GM18519 (cell line): ENCODE results near the gene SLC4A4.
"Not testable (repeated sequence)": the region's sequence is repeated elsewhere in the genome, so short reads cannot be mapped to it uniquely, and the experiment has no call there.

Experiments
- ATAC-seq: cut with Tn5 transposase; IDR thresholded peaks from one replicate; pipeline ENCODE4 v1.9.1; 2021; ENCODE audit warnings: mild to moderate bottlenecking, moderate library complexity; ENCODE audit not compliant: unreplicated experiment, low FRiP score

SLC4A4 gene

DNA sequence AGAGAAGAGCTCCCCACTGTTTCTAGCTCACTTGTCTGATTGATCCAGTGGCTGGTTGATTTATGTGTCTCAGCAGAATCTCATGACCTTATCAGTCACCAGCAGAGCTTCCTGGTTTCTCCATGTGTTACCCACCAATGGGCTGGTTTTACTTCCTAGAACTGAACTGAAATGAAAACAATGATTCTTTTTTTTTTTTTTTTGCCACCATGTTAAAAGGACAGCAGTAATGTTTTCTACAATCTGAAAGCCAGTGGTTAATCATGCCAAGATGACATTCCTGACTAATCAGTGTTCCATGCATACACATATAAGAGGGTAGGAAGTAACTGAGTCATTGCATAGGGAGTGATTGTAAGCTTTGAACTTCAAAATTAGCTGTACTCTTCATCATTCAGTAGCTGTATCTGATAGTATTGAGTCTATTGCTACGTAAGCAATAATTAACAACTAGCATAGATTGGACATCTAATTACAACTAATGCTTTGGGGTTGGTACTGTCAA is 67.7 kb downstream of the SLC4A4 start:
- no peak for ATAC-seq

DNA sequence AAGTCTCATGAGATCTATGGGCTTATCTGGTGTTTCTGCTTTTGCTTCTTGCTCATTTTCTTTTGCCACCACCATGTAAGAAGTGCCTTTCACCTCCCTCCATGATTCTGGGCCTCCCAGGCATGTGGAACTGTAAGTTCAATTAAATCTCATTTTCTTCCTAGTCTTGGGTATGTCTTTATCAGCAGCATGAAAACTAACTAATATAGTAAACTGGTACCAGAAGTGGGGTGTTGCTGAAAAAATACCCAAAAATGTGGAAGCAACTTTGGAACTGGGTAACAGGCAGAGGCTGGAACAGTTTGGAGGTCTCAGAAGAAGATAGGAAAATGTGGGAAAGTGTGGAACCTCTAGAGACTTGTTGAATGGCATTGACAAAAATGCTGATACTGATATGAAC is 70.1 kb downstream of the SLC4A4 start:
- ATAC-seq = not testable (repeated sequence)

DNA sequence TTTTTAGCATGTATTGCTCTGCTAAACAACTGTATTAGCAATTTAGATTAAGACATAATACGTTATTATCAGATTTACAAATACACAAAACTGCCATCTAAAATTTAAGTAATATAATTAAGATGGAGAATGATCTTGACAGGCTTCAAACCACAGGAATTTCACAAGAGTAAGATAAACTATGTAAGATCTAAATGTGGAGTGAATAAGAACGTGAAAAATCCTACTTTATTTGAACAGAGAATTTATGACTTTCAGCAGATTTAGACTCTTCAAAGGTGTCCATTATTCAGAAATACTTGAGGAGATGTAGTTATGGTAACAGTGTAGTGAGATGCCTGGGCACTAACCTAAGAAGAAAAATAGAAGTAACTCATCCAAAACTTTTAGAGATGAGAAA is 73.2 kb downstream of the SLC4A4 start:
- no peak for ATAC-seq

DNA sequence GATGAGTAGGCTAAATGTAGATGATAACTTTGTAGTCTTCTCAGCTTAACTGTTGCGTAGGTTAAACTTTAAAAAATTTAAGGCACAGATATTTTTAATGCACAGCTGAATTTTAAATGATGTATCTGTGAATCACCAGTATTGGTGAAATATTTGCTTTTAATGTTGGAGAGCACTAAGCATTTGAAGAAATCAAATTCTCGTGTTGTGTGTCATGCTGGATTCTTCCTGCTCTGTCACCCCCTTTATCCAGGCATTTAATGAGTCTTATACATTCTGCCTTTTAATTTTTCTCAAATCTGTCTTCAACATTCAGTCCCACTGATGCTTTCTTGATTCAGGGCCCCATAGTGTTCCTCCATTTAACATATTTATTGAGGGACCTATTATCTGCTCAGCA is 76.7 kb downstream of the SLC4A4 start:
- ATAC-seq = no peak

DNA sequence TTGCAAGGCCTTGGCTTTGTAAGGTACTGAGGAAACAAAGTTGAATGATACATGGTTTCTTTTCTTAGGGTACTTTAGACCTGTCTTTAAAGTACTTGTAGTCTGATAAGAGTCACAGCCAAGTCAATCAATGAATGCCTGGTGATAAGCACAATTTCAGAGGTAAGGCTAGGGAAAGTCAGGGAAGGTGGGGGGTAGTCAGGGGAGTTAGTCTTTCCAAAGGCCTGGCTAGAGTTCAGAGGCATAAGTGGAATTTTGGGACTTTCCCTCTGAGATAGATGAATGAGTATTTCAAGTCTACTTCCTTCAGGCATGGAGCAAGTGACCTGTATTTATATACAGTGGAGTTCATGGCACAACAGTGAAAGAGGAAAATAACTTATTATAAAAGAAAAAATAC is 78.3 kb downstream of the SLC4A4 start:
- no peak for ATAC-seq

DNA sequence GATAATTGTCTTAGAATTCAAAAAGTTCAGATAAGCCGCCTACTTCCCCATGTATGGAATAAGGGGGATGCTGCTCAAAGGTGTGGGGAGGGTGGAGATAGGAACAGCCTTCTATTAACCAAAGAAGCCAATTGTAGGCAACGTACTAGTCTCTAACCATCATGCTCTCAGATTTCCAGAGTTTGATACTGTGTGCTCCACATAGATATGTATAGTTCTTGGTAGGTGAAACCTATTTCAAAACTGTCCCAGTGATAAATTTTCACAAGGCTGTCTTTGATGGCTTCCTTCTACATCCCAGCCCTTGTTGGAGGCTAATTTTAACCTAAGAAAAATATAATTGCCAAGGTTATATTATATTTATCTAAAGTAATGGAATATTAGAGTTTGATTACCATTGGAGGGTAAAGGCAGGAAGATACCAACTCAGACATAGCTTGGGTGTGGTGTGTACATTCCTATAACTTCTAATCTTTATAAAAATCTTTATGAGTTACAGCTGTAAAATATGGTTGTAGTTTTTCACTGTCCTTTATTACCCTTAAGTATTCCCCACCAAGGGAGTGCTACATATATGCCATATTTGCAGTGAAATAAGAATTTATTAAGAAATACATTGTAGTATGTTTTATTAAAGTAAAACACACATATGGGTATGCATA is 87.7 kb downstream of the SLC4A4 start:
- ATAC-seq = no peak

DNA sequence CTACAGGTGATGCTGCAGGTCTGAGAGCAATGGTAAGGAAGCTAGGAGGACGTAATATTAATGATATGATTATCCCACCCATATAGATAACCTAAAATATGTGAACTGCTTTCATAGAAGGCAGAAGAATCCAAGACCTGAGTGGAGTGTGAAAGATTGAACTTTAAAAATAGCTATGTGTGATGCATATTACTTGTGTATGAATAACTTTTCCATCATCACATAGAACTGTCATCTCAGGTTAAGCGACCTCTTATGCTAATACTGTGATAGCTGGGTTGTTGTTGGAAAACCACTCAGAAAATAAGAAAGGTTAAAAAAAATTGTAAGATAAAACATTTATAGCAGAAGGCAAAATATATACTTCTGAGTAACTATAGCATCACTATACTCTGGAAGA is 90.3 kb downstream of the SLC4A4 start:
- no peak for ATAC-seq

DNA sequence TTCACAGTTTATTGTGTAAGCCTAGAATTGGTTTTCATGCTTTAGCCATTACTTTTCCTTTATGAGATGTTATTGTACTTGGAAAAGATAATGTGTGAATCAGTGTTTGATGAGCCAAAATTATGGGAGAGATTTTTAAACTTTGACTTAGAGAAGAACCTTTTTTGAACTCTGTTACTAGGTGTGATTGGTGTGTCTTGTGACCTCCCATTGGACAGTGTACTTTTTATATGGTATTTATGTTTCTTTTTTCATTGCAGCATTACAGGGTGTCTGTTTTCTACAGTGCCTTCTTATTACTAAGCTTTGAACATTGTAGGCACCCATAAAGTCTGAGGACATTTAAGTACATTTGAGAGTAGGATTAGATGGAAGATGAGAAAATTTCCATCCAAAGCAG is 91.1 kb downstream of the SLC4A4 start:
- ATAC-seq = no peak

DNA sequence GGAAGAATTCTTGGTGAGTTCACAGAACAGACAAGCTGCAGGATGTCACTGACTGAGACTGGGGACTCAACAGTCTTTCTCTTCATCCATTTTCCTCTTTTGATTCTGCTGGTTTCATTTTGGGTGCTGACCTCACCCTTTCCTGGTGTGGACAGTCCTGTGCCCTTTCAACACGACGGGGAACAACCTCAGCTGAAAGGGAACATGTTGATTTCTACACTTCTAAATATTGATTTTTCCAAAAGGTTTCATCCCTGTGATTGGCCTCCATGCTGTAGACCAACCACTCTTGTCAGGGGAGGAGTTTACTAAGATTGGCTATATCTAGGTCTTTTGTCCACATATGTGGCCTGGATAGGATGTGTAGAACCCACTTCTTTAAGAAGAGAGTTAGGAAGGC is 91.8 kb downstream of the SLC4A4 start:
- ATAC-seq = no peak

DNA sequence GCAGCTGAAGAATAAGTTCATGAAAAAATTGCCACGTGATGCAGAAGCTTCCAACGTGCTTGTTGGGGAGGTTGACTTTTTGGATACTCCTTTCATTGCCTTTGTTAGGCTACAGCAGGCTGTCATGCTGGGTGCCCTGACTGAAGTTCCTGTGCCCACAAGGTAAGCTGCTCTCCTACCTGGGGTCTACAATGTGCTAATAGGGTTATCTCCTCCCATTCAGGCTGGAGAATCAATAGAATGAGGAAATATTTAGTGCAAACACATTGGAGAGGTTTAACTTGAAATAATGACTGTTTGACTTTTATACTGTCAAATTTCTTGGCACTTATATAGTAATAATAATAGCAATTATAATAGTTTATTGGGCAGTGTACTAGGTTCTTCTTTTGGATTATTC is 101.8 kb downstream of the SLC4A4 start:
- ATAC-seq = no peak

DNA sequence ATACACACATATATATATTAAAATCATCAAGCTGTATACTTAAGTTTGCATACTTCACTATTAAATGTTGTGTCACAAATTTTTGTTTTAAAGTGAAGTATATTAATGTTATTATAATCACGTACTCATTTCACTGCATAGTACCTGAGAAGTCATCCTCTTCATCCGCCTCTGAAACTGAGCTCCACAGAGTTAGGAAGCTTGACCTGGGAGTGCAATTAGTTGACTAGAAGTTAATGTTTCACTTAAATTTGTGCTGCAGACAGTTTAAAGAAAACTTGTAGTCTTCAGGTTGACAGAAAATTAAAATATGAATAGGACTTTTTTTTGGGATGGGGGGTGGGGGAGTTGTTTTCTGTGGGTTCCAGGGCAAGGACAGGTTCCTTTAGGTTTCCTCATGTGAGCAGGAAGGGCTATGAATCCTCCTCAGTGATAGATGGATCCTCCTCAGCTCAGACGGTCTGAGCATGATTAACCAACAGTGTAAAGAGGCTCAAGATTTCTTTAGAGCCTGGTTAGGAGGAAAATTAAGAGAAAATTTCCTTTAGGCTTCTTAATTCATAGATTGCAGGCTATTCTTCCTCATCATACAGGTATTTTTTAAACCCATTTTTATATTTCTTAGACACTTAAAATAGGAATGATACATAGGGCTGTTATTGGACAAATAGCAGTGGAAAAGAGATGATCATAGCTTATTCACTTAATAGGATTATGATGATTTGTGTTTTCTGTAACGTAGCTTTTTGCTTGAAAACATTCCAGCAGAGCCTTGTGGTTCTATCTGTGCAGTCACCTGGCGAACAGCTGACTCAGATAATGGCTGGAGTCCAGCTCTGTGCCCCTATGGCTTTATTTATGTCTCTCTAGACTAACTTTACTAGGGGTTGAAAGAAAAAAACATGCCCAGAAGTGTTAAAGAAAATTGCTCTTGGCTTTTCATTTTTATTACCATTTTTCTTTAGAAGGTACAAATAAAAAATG is 102.7 kb downstream of the SLC4A4 start:
- no peak for ATAC-seq

DNA sequence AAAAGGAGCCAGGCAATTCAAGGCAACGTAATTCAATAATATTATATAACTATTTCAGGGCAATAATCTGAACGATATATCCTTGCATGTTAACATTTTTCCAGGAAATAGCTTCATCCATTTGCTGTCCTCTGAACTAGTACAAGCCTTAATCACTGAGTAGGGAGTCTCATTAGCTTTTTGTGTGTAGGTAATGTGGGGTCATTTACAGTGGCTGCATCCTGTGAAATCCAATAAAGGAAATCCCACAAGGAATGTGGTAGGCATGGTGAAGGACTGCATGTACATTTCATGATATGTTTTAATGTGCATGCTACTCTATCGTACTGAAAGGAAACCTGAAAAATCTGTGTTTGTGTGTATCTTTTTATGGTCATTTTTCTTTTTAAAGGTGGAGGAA is 103.5 kb downstream of the SLC4A4 start:
- no peak for ATAC-seq

DNA sequence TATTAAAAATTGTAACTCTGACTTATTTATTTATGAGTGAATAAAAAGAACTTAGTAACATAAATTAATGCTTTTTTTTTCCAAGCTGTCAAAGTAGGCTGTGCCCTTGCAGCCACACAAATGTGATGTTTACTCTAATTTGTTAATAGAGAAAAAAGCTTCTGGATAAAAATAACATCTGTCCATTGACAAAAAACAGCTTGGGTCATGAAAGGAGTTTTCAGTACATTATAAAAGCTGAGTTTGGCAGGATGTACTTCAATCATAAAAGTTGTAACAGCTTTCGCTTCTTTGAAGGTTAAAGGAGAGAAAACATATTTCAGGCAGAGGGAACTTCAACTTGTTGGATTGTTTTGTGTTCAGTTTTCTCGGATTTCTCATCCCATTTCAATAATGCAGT is 105.6 kb downstream of the SLC4A4 start:
- no peak for ATAC-seq

DNA sequence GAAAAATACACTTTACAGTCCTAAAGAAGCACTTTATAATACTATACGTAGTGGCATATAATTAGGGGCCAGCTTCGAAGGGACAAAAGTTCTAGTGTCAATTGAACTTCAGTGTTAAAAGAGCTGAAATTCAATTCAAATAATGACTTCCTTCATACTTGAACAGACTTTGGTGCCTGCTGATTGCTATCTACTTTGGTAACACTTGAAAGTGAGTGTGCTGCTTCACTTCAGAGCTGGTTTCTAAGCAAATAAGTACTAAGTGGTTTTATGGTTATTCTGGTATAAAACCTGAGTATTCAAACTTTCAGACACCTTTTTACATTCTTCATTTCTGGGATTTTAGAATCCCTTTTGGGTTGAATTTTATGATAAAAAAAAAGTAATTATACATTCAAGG is 107.0 kb downstream of the SLC4A4 start:
- no peak for ATAC-seq

DNA sequence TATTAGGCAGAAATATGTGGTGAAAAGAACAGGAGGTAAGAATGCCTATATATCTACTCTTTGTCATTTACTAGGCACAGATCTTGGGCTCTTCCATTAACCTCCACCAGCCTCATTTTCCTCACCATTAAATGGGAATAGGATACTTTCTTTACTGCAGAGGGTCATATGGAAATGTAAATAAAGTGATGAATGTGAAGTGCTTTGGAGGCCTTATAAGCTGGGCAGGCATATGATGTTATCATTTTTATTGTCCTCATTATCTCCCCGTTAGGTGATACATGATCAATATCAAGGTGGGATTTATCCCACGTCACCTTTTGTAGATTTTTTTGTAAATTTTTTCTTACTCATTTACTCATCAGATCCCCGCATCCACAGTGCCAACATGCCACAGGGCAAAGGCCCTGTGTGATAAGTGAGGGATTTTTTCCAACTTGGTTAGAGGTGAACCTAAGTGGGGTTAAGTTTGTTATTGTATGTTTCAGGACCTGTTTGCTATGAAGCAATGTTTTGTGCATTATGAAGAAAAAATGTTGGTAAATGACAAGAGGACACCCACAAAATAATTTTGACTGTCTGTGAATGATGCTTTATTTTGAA is 107.8 kb downstream of the SLC4A4 start:
- no peak for ATAC-seq

DNA sequence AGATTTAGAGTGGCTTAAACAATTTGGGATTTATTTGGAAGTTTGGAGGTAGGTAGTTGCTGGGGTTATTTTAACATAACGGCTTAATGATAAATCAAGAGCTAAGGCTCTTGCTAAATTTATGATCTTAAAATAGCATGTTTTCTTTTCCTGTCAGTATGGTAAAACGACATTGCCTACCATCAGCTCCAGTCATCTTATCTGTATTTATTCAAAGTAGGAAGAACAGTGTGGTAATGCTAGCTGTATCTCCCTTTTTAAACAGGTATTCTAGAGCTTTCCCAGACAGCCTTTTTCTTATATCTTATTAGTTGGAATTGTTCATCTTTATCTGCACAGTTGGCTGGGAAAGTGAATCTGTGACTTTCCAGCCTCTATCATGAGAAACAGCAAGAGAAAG is 110.2 kb downstream of the SLC4A4 start:
- no peak for ATAC-seq

DNA sequence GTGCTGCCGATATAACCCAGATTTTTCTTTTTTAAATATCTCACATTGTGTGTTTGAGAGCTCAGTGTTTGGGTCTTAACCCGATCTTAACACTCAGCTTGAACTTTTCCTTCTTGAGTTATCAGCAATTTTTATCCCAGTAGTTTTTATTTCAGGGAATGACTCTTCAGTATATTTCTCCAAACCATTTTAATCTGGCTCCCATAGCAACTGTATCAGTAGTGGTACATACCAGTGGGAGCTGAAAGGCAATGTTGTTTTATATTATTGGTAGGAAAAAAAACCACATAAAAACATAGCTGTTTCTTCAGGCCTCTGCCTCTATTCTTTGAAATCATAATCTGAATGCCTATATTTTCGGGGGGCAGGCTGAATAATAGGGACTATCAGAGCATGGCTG is 111.1 kb downstream of the SLC4A4 start:
- no peak for ATAC-seq

DNA sequence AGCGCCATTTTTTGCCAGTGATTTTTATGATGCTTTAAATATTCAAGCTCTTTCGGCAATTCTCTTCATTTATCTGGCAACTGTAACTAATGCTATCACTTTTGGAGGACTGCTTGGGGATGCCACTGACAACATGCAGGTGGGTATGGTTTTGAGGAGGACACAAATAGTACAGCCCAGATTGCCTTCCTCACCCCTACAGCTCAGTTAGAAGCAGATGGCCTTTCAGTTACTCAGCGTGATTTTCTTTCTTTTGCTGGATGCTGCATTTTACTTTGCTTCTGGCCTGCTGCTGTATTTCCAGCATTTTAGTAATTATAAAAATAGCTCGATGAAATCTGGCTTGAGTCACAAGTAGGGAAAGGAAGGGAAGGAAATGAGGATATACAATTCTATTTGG is 114.7 kb downstream of the SLC4A4 start:
- no peak for ATAC-seq

DNA sequence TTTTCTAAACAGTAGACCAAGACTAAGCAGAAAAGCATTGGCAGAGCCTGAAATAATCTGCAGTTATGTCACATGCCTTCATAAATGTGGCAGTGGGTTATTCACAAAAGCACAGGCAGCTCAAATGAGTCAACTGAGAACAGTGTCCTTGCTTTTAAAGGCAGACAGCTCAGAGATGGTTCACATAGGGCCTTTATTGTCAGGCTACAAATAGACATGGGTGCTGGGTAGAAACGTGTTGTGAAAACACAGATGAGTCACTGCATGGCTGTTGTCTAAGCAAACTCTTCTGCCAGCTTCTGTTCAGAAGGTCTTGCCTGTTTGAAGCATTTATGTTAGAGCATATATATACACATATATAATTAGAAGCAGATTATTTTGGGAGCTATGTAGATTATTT is 118.0 kb downstream of the SLC4A4 start:
- ATAC-seq = no peak

DNA sequence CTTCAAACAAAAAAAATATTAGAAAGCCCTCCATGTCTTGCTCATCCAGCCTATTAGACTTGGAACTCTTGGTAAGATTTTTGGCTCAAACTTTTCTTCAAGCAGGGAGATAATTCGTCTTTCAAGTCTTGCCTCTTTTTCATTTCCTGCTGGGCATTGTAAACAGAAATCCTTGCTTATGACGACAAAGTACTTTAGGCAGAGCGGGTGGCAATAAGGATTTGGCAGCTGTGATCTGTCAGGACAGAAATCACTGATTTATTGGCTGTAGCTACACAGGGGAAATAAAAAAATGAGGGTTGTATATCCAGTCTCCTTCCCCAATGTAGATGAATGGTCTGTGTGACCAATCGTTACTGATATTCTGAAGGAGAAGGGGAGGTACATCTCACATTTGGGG is 121.6 kb downstream of the SLC4A4 start:
- ATAC-seq = no peak

DNA sequence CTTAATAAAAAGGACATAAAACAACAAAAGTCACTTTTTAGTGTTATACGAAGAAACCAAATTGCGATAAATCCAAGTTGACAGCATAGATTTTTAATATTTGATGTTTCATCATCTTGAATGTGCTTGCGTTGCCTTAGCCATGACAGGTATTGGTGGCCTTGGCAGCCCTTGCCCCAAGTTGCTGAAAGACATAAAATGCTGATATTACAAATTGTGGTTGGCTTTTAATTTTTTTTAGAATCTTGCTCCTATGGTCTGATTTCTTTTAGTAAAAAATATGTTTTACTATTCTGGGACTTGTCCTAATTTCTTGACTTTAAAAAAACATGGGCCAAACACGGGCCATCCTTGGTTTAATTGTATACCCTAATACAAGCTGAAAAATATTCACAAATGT is 122.6 kb downstream of the SLC4A4 start:
- no peak for ATAC-seq
